DND-41 (cell line): ENCODE results near the gene POR.

Experiments
- ATAC-seq: fragments of 200-7000 bp; cut with Tn5 transposase; 3 replicates; pipeline ENCODE4 v1.9.1; 2021; ENCODE audit warnings: low read depth; ENCODE audit not compliant: insufficient read depth
- DNase-seq: peaks from one replicate; pipeline ENCODE4 v3.0.0-alpha.2; 2020
- H2AFZ ChIP-seq: 2 replicates; pipeline ENCODE4 v1.6.0; 2012; ENCODE audit warnings: low read depth, low read length
- H3K27ac ChIP-seq: 2 replicates; pipeline ENCODE4 v1.5.1; 2012; ENCODE audit warnings: low read length, inconsistent platforms
- H3K27me3 ChIP-seq: fragments of 200-600 bp; sonication (generic); 2 replicates; pipeline ENCODE4 v1.6.0; 2012; ENCODE audit warnings: low read length, mild to moderate bottlenecking, inconsistent platforms; ENCODE audit not compliant: insufficient read depth, poor library complexity
- H3K36me3 ChIP-seq: 2 replicates; pipeline ENCODE4 v1.5.1; 2012; ENCODE audit warnings: low read length, inconsistent platforms; ENCODE audit not compliant: insufficient read depth
- H3K4me1 ChIP-seq: 2 replicates; pipeline ENCODE4 v1.5.1; 2012; ENCODE audit warnings: mild to moderate bottlenecking, low read length; ENCODE audit not compliant: insufficient read depth
- H3K4me2 ChIP-seq: 2 replicates; pipeline ENCODE4 v1.6.0; 2012; ENCODE audit warnings: mild to moderate bottlenecking, moderate library complexity, low read length, inconsistent platforms; ENCODE audit not compliant: insufficient read depth
- H3K4me3 ChIP-seq, 2 experiments: fragments of 200-600 bp in 1 of 2; shearing (Covaris generic) in 1 of 2; 2 replicates each; pipeline ENCODE4 v1.5.1; 2012 to 2016; ENCODE audit warnings: inconsistent platforms in 2 of 2, low read length in 2 of 2, mild to moderate bottlenecking in 2 of 2, low read depth in 1 of 2, moderate library complexity in 1 of 2
- H3K79me2 ChIP-seq: 2 replicates; pipeline ENCODE4 v1.6.0; 2012; ENCODE audit warnings: low read length, inconsistent platforms; ENCODE audit not compliant: insufficient read depth
- H3K9ac ChIP-seq: 2 replicates; pipeline ENCODE4 v1.6.0; 2012; ENCODE audit warnings: low read depth, mild to moderate bottlenecking, inconsistent platforms, low read length, moderate library complexity
- H3K9me3 ChIP-seq: 2 replicates; pipeline ENCODE4 v1.5.1; 2012; ENCODE audit warnings: low read length, moderate library complexity, mild to moderate bottlenecking, inconsistent platforms; ENCODE audit not compliant: insufficient read depth, severe bottlenecking
- H4K20me1 ChIP-seq: 2 replicates; pipeline ENCODE4 v1.6.0; 2012; ENCODE audit warnings: low read length; ENCODE audit not compliant: insufficient read depth
- EZH2 ChIP-seq: IDR thresholded peaks from 3 replicates; pipeline ENCODE4 v1.6.1; 2012; ENCODE audit warnings: borderline replicate concordance, low read depth, mild to moderate bottlenecking, moderate library complexity, low read length, inconsistent platforms; ENCODE audit not compliant: severe bottlenecking
- TF ChIP-seq, protein P1 (sequence below): IDR thresholded peaks from 2 replicates; pipeline ENCODE4 v1.5.1; 2012; ENCODE audit warnings: borderline replicate concordance, low read length, moderate library complexity, mild to moderate bottlenecking; ENCODE audit not compliant: poor library complexity, severe bottlenecking; ENCODE audit errors: extremely low read depth

Gene POR

GRCh38 chr7:75965617-75966016, 50.7 kb downstream of the POR start:
- Histone ChIP-seq H3K9me3 (no peaks in the 10 kb centered on the region), H3K36me3 (no peaks in the 10 kb centered on the region), H3K27ac (no peak overlapping the region), H4K20me1 (peaks cover 20% of the 10 kb centered on the region; the same call in 1 of the 2 replicates), H3K4me1 (no peaks in the 10 kb centered on the region), H3K79me2 (no peaks in the 10 kb centered on the region), H3K4me2 (no peak overlapping the region), H3K9ac (no peak overlapping the region), H3K27me3 (no peaks in the 10 kb centered on the region), H3K4me3 (no peak overlapping the region), H2AFZ (no peak overlapping the region)
- ATAC-seq (no peak), DNase-seq (no peak)
- TF ChIP-seq, protein P1, sequence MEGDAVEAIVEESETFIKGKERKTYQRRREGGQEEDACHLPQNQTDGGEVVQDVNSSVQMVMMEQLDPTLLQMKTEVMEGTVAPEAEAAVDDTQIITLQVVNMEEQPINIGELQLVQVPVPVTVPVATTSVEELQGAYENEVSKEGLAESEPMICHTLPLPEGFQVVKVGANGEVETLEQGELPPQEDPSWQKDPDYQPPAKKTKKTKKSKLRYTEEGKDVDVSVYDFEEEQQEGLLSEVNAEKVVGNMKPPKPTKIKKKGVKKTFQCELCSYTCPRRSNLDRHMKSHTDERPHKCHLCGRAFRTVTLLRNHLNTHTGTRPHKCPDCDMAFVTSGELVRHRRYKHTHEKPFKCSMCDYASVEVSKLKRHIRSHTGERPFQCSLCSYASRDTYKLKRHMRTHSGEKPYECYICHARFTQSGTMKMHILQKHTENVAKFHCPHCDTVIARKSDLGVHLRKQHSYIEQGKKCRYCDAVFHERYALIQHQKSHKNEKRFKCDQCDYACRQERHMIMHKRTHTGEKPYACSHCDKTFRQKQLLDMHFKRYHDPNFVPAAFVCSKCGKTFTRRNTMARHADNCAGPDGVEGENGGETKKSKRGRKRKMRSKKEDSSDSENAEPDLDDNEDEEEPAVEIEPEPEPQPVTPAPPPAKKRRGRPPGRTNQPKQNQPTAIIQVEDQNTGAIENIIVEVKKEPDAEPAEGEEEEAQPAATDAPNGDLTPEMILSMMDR, result no peak
- no peak for TF ChIP-seq EZH2

GRCh38 chr7:75966190-75966961, 51.4 kb downstream of the POR start:
- DNase-seq (no peak), ATAC-seq (no peak; the same call in 2 of the 3 replicates)
- Histone ChIP-seq H3K27ac (no peak overlapping the region), H2AFZ (no peak overlapping the region), H3K9me3 (no peaks in the 10 kb centered on the region), H3K9ac (no peak overlapping the region), H3K4me2 (no peak overlapping the region), H3K27me3 (no peaks in the 10 kb centered on the region), H3K79me2 (no peaks in the 10 kb centered on the region), H3K4me1 (no peaks in the 10 kb centered on the region), H4K20me1 (peaks cover 20% of the 10 kb centered on the region; the same call in 1 of the 2 replicates), H3K36me3 (no peaks in the 10 kb centered on the region), H3K4me3 (no peak overlapping the region)
- TF ChIP-seq, protein P1, result no peak
- TF ChIP-seq EZH2, result no peak

GRCh38 chr7:75967055-75967454, 52.1 kb downstream of the POR start:
- Histone ChIP-seq H3K27ac (no peak overlapping the region), H2AFZ (no peak overlapping the region), H3K27me3 (no peaks in the 10 kb centered on the region), H3K36me3 (no peaks in the 10 kb centered on the region), H4K20me1 (peaks cover 20% of the 10 kb centered on the region; the same call in 1 of the 2 replicates), H3K4me3 (no peak overlapping the region), H3K4me1 (no peaks in the 10 kb centered on the region), H3K9me3 (no peaks in the 10 kb centered on the region), H3K9ac (no peak overlapping the region), H3K79me2 (no peaks in the 10 kb centered on the region), H3K4me2 (no peak overlapping the region)
- ATAC-seq (no peak), DNase-seq (no peak)
- TF ChIP-seq, protein P1, result no peak
- TF ChIP-seq EZH2, result no peak
